ENCODE measurements around the gene PLA2G4D. TPM values are rescaled to one million over a fixed set of nuclear protein-coding genes. Genes with fewer than 3 reads are reported as not detected.

Gene PLA2G4D
- total and polyA plus RNA-seq, 10 of the 15 experiments (the other 5 are each of a cell fraction or from before 2014, with no cell fraction given): 0.03 TPM; not detected in 9

DNA sequence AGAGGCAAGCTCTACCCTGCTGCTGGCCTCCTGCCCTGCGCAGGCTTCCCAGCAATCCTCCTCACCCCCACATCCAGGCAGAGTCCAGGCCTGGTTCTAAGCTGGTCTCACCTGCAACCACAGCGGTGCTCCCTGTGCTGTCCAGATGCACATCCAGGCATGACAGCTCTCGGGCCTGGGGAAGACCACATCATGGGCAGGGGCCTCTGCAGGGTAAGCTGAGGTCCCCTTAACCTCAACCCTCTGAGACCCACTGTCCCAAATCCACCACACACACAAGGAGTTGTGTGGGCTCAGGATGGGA is 10.8 kb downstream of the PLA2G4D start:
- FAIRE-seq: no peak
- WGBS (ENCODE audit: insufficient coverage, insufficient replicate concordance, low lambda C conversion rate, missing lambda C conversion rate): 58% methylated on average over 2 of the region's 3 CpGs
- intact Hi-C loops (cut with micrococcal nuclease; ENCODE audit: unreplicated experiment): loop anchor here (5.0 kb wide), 1 partner anchor 49 kb away; no protein-coding TSS in a partner anchor

GRCh38 chr15:42082823-42083604 is 11.3 kb downstream of the PLA2G4D start:
- ChIA-PET CTCF (interaction anchor here (0.7 to 4.8 kb wide), 16 partner anchors 10 to 110 kb away, joined by 3 to 27 read pairs (median 6); partner anchors contain the start of gene PLA2G4D), POLR2A (no interaction called here), SMC1A (ENCODE audit: uncharacterized antibody, unreplicated experiment) (interaction anchor here (0.5 to 2.9 kb wide), 5 partner anchors 47 to 144 kb away, joined by 3 to 15 read pairs (median 5); no protein-coding TSS in a partner anchor), RAD21 (ENCODE audit: unreplicated experiment) (interaction anchor here (1.2 to 2.1 kb wide), 4 partner anchors 48 to 617 kb away, joined by 3 to 10 read pairs (median 4); no protein-coding TSS in a partner anchor)
- Histone ChIP-seq H4K20me1 (ENCODE audit: control insufficient read depth, insufficient read depth) (no peaks in the 10 kb centered on the region), H3K27me3 (replicated peaks in 1 of 2; ENCODE audit: control insufficient read depth in 2 of 2, insufficient read depth in 2 of 2, low read length in 1 of 2) (no peaks in the 10 kb centered on the region; a peak in 1 of 4 replicates), H2AFZ (ENCODE audit: control insufficient read depth, low read depth, low read length) (no peak overlapping the region), H3K4me3 (no peak overlapping the region), H3K36me3 (ENCODE audit: control insufficient read depth in 2 of 2, insufficient read depth in 2 of 2, low read length in 1 of 2) (no peaks in the 10 kb centered on the region), H3K4me2 (ENCODE audit: control insufficient read depth, insufficient read depth) (no peak overlapping the region), H3K9me3 (replicated peaks; ENCODE audit: control insufficient read depth, insufficient read depth, low read length) (no peaks in the 10 kb centered on the region), H3K79me2 (ENCODE audit: control insufficient read depth, insufficient read depth, low read length) (no peaks in the 10 kb centered on the region), H3K27ac (ENCODE audit: control insufficient read depth, insufficient read depth) (no peak overlapping the region), H3K4me1 (ENCODE audit: control insufficient read depth, insufficient read depth, low read length) (no peaks in the 10 kb centered on the region), H3K9ac (ENCODE audit: control insufficient read depth, insufficient read depth, low read length) (no peak overlapping the region)
- no peak for DNase-seq (ENCODE audit: low read depth, low spot score)
- intact Hi-C loops (cut with micrococcal nuclease; ENCODE audit: unreplicated experiment): loop anchor here (5.0 kb wide), 1 partner anchor 49 kb away; no protein-coding TSS in a partner anchor
- no TSS peak for BruUV-seq (replicated peaks)
- in situ Hi-C loops (cut with MboI): no loop called here
- FAIRE-seq: no peak
- 30% methylated on average over 17 of the region's 17 CpGs for WGBS (ENCODE audit: insufficient coverage, insufficient replicate concordance, low lambda C conversion rate, missing lambda C conversion rate)
- no peak for ATAC-seq
- TF ChIP-seq MEF2A (IDR thresholded peaks at IDR 0.05; ENCODE audit: insufficient read depth, low read depth, low read length) (no peak), ZNF217 (IDR thresholded peaks at IDR 0.05) (no peak), ETV6 (conservative IDR thresholded peaks at IDR 0.05 in 1 of 2, IDR thresholded peaks at IDR 0.05 in 1 of 2; ENCODE audit: borderline replicate concordance in 1 of 2, low read depth in 1 of 2) (no peak), ZSCAN29 (IDR thresholded peaks at IDR 0.05) (no peak), YBX1 (IDR thresholded peaks at IDR 0.05) (no peak), RB1 (IDR thresholded peaks at IDR 0.05; ENCODE audit: borderline replicate concordance) (no peak), KLF5 (IDR thresholded peaks at IDR 0.05; ENCODE audit: partially characterized antibody) (no peak), RELB (IDR thresholded peaks at IDR 0.05; ENCODE audit: low read depth) (no peak), ZBED1 (IDR thresholded peaks at IDR 0.05; ENCODE audit: borderline replicate concordance) (no peak), FOS (IDR thresholded peaks at IDR 0.05; ENCODE audit: borderline replicate concordance, extremely low read depth, insufficient read length) (no peak), SMAD5 (IDR thresholded peaks at IDR 0.05; ENCODE audit: low read depth) (no peak), MAX (IDR thresholded peaks at IDR 0.05; ENCODE audit: low read depth, low read length) (no peak), SUZ12 (IDR thresholded peaks at IDR 0.05; ENCODE audit: unreplicated experiment) (no peak), RCOR1 (conservative IDR thresholded peaks at IDR 0.05; ENCODE audit: low read depth, low read length) (no peak)

More for the DNA sequence above, 10.8 kb downstream of the PLA2G4D start:
- no peak overlapping the region for H3K4me2 ChIP-seq (ENCODE audit: control insufficient read depth, insufficient read depth)
- H3K36me3 ChIP-seq (ENCODE audit: control insufficient read depth in 2 of 2, insufficient read depth in 2 of 2, low read length in 1 of 2): no peaks in the 10 kb centered on the region
- in situ Hi-C loops (cut with MboI): no loop called here
- no peak overlapping the region for H2AFZ ChIP-seq (ENCODE audit: control insufficient read depth, low read depth, low read length)
- no peak for DNase-seq (ENCODE audit: low read depth, low spot score)
- H3K9me3 ChIP-seq (replicated peaks; ENCODE audit: control insufficient read depth, insufficient read depth, low read length): no peaks in the 10 kb centered on the region
- H3K4me1 ChIP-seq (ENCODE audit: control insufficient read depth, insufficient read depth, low read length): no peaks in the 10 kb centered on the region
- H4K20me1 ChIP-seq (ENCODE audit: control insufficient read depth, insufficient read depth): no peaks in the 10 kb centered on the region
- no peak overlapping the region for H3K9ac ChIP-seq (ENCODE audit: control insufficient read depth, insufficient read depth, low read length)
- no peak overlapping the region for H3K4me3 ChIP-seq
- ATAC-seq: no peak
- TF ChIP-seq MYC (IDR thresholded peaks at IDR 0.05; ENCODE audit: insufficient read depth, insufficient read length, insufficient replicate concordance, low read length, severe bottlenecking) (no peak), PAX8 (IDR thresholded peaks at IDR 0.05) (no peak), KAT2A (conservative IDR thresholded peaks at IDR 0.05; ENCODE audit: control insufficient read depth, low read depth, low read length) (no peak)
- ChIA-PET SMC1A (ENCODE audit: uncharacterized antibody, unreplicated experiment) (interaction anchor here (0.5 to 2.9 kb wide), 7 partner anchors 19 to 237 kb away, joined by 3 to 15 read pairs (median 3); no protein-coding TSS in a partner anchor), RAD21 (ENCODE audit: unreplicated experiment) (interaction anchor here (1.2 to 2.1 kb wide), 4 partner anchors 47 to 618 kb away, joined by 3 to 10 read pairs (median 4); no protein-coding TSS in a partner anchor), POLR2A (no interaction called here), CTCF (interaction anchor here (0.7 to 4.8 kb wide), 15 partner anchors 9 to 179 kb away, joined by 3 to 27 read pairs (median 6); partner anchors contain the start of gene PLA2G4D)
- H3K79me2 ChIP-seq (ENCODE audit: control insufficient read depth, insufficient read depth, low read length): no peaks in the 10 kb centered on the region
- BruUV-seq (replicated peaks): no TSS peak
- H3K27ac ChIP-seq (ENCODE audit: control insufficient read depth, insufficient read depth): no peak overlapping the region
- H3K27me3 ChIP-seq (replicated peaks in 1 of 2; ENCODE audit: control insufficient read depth in 2 of 2, insufficient read depth in 2 of 2, low read length in 1 of 2): no peaks in the 10 kb centered on the region; a peak in 1 of 4 replicates

Measured in GM12878 (cell line).